Fibroblast of lung (primary cell): ENCODE data around the gene ASTN2. TPM values are rescaled to one million over a fixed set of nuclear protein-coding genes. Genes with fewer than 3 reads are reported as not detected.

ENCODE experiments used
- DNase-seq, 2 donors: peaks; one replicate each; pipeline versions ENCODE4 v3.0.0 to v3.0.0-alpha.2; 2010; ENCODE audit warnings: low read depth in 2 of 2
- H2AFZ ChIP-seq: 2 replicates; pipeline ENCODE4 v1.5.1; 2012; ENCODE audit warnings: low read length, control low read depth, inconsistent platforms
- H3K27ac ChIP-seq: 2 replicates; pipeline ENCODE4 v1.5.1; 2011; ENCODE audit warnings: low read length, control low read depth; ENCODE audit not compliant: insufficient read depth
- H3K27me3 ChIP-seq: 2 replicates; pipeline ENCODE4 v1.5.1; 2011; ENCODE audit warnings: mild to moderate bottlenecking, low read length; ENCODE audit not compliant: control insufficient read depth, insufficient read depth
- H3K36me3 ChIP-seq: 2 replicates; pipeline ENCODE4 v1.5.1; 2011; ENCODE audit warnings: low read length; ENCODE audit not compliant: control insufficient read depth, insufficient read depth
- H3K4me1 ChIP-seq: 2 replicates; pipeline ENCODE4 v1.5.1; 2011; ENCODE audit warnings: low read length; ENCODE audit not compliant: control insufficient read depth, insufficient read depth; ENCODE audit errors: extremely low read depth
- H3K4me2 ChIP-seq: 2 replicates; pipeline ENCODE4 v1.5.1; 2011; ENCODE audit warnings: low read length, control low read depth; ENCODE audit not compliant: insufficient read depth; ENCODE audit errors: extremely low read depth
- H3K4me3 ChIP-seq, 4 experiments: fragments of 200-600 bp in 1 of 4; sonication (generic) in 1 of 4; replicated peaks in 1 of 4; 2 replicates each; pipeline ENCODE4 v1.5.1; 2011 to 2016; ENCODE audit warnings: low read length in 4 of 4, low read depth in 3 of 4, mild to moderate bottlenecking in 3 of 4, control low read depth in 2 of 4, inconsistent platforms in 1 of 4, mixed read lengths in 1 of 4; ENCODE audit not compliant: insufficient read depth in 1 of 4; ENCODE audit errors: control extremely low read depth in 1 of 4
- H3K79me2 ChIP-seq: 2 replicates; pipeline ENCODE4 v1.5.1; 2012; ENCODE audit warnings: mild to moderate bottlenecking, low read length, inconsistent platforms; ENCODE audit not compliant: control insufficient read depth, insufficient read depth
- H3K9ac ChIP-seq: 2 replicates; pipeline ENCODE4 v1.5.1; 2011; ENCODE audit warnings: mild to moderate bottlenecking, low read length, control low read depth; ENCODE audit not compliant: insufficient read depth
- H3K9me3 ChIP-seq: 2 replicates; pipeline ENCODE4 v1.5.1; 2012; ENCODE audit warnings: low read depth, low read length; ENCODE audit not compliant: control insufficient read depth, insufficient read depth
- H4K20me1 ChIP-seq: 2 replicates; pipeline ENCODE4 v1.5.1; 2011; ENCODE audit warnings: low read length; ENCODE audit not compliant: control insufficient read depth, insufficient read depth; ENCODE audit errors: extremely low read depth
- EZH2 ChIP-seq: IDR thresholded peaks from 2 replicates; pipeline ENCODE4 v1.5.1; 2012; ENCODE audit warnings: low read length, control low read depth, mild to moderate bottlenecking; ENCODE audit errors: missing control alignments
- polyA plus RNA-seq, 2 donors: library from polyadenylated mRNA; depleted of rRNA in 1 of 2; stranded (reverse) in 1 of 2; unstranded in 1 of 2; fragments of >200 nt; gene quantifications; 2 replicates each; pipeline ENCODE4 v1.2.1, GENCODE V29; 2011 to 2012; ENCODE audit warnings: missing spikeins in 1 of 2
- total RNA-seq: library from RNA; depleted of rRNA; stranded (reverse); fragments of >200 nt; gene quantifications from 2 replicates; pipeline ENCODE4 v1.2.1, GENCODE V29; 2014
- TF ChIP-seq, protein P1 (sequence below), 2 donors: IDR thresholded peaks in 1 of 2; conservative IDR thresholded peaks in 1 of 2; 1 replicate in 1 of 2; 2 replicates in 1 of 2; pipeline ENCODE4 v1.5.1; 2011 to 2012; ENCODE audit warnings: low read length in 2 of 2, control low read depth in 1 of 2, inconsistent platforms in 1 of 2, low read depth in 1 of 2, mild to moderate bottlenecking in 1 of 2

The ASTN2 gene
- total and polyA plus RNA-seq, 2 donors (not counting 1 experiment from before 2014, with no cell fraction given) = 2.2 to 19.2 TPM

DNA sequence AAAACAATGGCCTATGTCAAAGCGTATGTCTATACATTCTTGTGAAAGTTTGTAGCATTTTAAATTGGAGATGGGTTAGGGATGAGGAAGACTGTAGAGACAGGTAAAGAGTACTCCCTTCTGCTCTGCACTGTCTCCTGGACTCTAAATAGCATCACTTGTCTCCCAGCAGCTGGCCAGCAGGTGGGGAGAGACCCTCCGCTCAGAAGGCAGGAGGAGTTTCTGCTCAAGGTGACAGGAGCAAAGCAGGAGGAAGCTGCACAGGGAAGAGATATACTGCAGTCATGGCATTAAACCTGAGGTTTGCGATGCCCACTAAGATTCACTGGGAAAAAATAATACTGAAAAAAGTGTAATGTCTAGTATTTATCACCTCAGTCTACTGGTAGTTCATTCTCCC, 10.7 kb upstream of the ASTN2 start:
- no peak overlapping the region for H3K4me3 ChIP-seq
- H3K4me1 ChIP-seq = no peaks in the 10 kb centered on the region
- TF ChIP-seq EZH2 = no peak
- TF ChIP-seq, protein P1, sequence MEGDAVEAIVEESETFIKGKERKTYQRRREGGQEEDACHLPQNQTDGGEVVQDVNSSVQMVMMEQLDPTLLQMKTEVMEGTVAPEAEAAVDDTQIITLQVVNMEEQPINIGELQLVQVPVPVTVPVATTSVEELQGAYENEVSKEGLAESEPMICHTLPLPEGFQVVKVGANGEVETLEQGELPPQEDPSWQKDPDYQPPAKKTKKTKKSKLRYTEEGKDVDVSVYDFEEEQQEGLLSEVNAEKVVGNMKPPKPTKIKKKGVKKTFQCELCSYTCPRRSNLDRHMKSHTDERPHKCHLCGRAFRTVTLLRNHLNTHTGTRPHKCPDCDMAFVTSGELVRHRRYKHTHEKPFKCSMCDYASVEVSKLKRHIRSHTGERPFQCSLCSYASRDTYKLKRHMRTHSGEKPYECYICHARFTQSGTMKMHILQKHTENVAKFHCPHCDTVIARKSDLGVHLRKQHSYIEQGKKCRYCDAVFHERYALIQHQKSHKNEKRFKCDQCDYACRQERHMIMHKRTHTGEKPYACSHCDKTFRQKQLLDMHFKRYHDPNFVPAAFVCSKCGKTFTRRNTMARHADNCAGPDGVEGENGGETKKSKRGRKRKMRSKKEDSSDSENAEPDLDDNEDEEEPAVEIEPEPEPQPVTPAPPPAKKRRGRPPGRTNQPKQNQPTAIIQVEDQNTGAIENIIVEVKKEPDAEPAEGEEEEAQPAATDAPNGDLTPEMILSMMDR (conservative IDR thresholded peaks at IDR 0.05 in 1 of 2, IDR thresholded peaks at IDR 0.05 in 1 of 2; ENCODE audit: low read depth in 1 of 2, low read length in 2 of 2) = no peak
- H3K36me3 ChIP-seq = no peaks in the 10 kb centered on the region
- no peak overlapping the region for H3K27ac ChIP-seq
- H4K20me1 ChIP-seq = peaks cover 1% of the 10 kb centered on the region
- H2AFZ ChIP-seq = no peak overlapping the region
- H3K79me2 ChIP-seq = no peaks in the 10 kb centered on the region
- H3K9ac ChIP-seq = no peak overlapping the region
- H3K27me3 ChIP-seq = no peaks in the 10 kb centered on the region
- no peak for DNase-seq
- H3K9me3 ChIP-seq = no peaks in the 10 kb centered on the region
- H3K4me2 ChIP-seq = no peak overlapping the region

DNA sequence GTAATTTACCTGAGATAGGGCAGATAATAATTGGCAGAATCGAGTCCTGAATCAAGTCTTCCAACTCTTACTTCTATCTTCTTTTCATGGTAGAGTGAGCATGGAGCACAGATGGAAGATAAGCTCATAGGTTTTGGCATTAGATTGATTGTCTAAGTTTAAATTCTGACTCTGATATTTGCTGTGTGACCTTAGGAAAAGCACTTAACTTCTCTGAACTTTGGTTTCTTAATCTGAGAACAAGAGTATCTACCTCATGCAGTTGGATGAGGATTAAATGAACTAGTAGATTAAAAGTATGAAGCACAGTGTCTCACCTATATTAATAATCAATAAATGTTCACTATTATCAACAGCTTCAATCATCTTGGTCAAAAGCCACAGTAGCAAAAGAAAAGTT, 9.4 kb upstream of the ASTN2 start:
- H3K27me3 ChIP-seq = no peaks in the 10 kb centered on the region
- no peak for TF ChIP-seq EZH2
- TF ChIP-seq, protein P1 (conservative IDR thresholded peaks at IDR 0.05 in 1 of 2, IDR thresholded peaks at IDR 0.05 in 1 of 2; ENCODE audit: low read depth in 1 of 2, low read length in 2 of 2) = no peak
- H3K79me2 ChIP-seq = no peaks in the 10 kb centered on the region
- no peak overlapping the region for H3K4me3 ChIP-seq
- H3K27ac ChIP-seq = no peak overlapping the region
- H2AFZ ChIP-seq = no peak overlapping the region
- H3K4me1 ChIP-seq = no peaks in the 10 kb centered on the region
- no peaks in the 10 kb centered on the region for H3K36me3 ChIP-seq
- no peak overlapping the region for H3K4me2 ChIP-seq
- H3K9me3 ChIP-seq = no peaks in the 10 kb centered on the region
- no peaks in the 10 kb centered on the region for H4K20me1 ChIP-seq
- H3K9ac ChIP-seq = no peak overlapping the region
- DNase-seq = no peak

DNA sequence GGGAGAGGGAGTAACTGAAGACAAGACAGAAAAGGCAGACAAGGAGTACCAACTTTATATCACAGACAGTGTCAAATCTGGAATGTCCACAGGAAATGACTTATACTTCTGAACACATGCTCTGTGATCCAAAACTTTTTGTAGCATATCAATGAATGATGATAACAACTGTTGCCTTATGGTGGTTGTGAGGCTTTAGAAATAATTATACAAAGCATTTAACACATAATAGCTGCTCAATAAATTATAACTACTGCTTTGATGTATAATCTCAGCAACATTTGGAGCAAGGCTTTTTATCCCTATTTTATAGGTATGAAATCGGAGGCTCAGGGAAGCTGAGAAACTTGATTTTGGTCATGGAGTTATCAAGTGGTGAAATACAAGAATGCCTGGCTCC, 3.3 kb upstream of the ASTN2 start:
- H3K9me3 ChIP-seq = no peaks in the 10 kb centered on the region
- no peak overlapping the region for H2AFZ ChIP-seq
- peaks cover 18% of the 10 kb centered on the region for H3K27me3 ChIP-seq
- no peaks in the 10 kb centered on the region for H3K36me3 ChIP-seq
- H3K27ac ChIP-seq = no peak overlapping the region
- no peak for DNase-seq
- no peak overlapping the region for H3K9ac ChIP-seq
- no peaks in the 10 kb centered on the region for H3K4me1 ChIP-seq
- no peak overlapping the region for H3K4me2 ChIP-seq
- TF ChIP-seq, protein P1 (conservative IDR thresholded peaks at IDR 0.05 in 1 of 2, IDR thresholded peaks at IDR 0.05 in 1 of 2; ENCODE audit: low read depth in 1 of 2, low read length in 2 of 2) = no peak
- H3K79me2 ChIP-seq = no peaks in the 10 kb centered on the region
- no peaks in the 10 kb centered on the region for H4K20me1 ChIP-seq
- no peak overlapping the region for H3K4me3 ChIP-seq
